Mesenchymal stem cell (in vitro differentiated cells and primary cell): ENCODE measurements around the gene RHOJ.

Source experiments
- DNase-seq: peaks from one replicate; pipeline ENCODE4 v3.0.0-alpha.2; 2013
- H2AFZ ChIP-seq: one replicate; pipeline ENCODE4 v1.6.1; 2013; ENCODE audit warnings: low read depth, mild to moderate bottlenecking, control low read depth, inconsistent platforms, low read length, moderate library complexity
- H2AK5ac ChIP-seq: 2 replicates; pipeline ENCODE4 v1.6.1; 2013; ENCODE audit warnings: low read length, moderate library complexity, mild to moderate bottlenecking, inconsistent platforms; ENCODE audit not compliant: severe bottlenecking
- H2BK120ac ChIP-seq: one replicate; pipeline ENCODE4 v1.6.1; 2013; ENCODE audit warnings: low read depth, mild to moderate bottlenecking, inconsistent platforms, low read length, moderate library complexity
- H2BK12ac ChIP-seq, 2 experiments: one replicate each; pipeline ENCODE4 v1.6.1; 2013; ENCODE audit warnings: inconsistent platforms in 2 of 2, low read length in 2 of 2, mild to moderate bottlenecking in 2 of 2, moderate library complexity in 2 of 2, control low read depth in 1 of 2
- H2BK15ac ChIP-seq: one replicate; pipeline ENCODE4 v1.6.1; 2013; ENCODE audit warnings: mild to moderate bottlenecking, low read depth, inconsistent platforms; ENCODE audit not compliant: poor library complexity, severe bottlenecking
- H2BK5ac ChIP-seq: 2 replicates; pipeline ENCODE4 v1.6.1; 2013; ENCODE audit warnings: low read depth, mild to moderate bottlenecking, low read length, control low read depth, inconsistent platforms; ENCODE audit not compliant: poor library complexity, severe bottlenecking
- H3K14ac ChIP-seq, 2 experiments: one replicate each; pipeline ENCODE4 v1.6.1; 2013; ENCODE audit warnings: inconsistent platforms in 2 of 2, low read length in 2 of 2, control low read depth in 1 of 2, mild to moderate bottlenecking in 1 of 2, moderate library complexity in 1 of 2
- H3K18ac ChIP-seq, 2 experiments: one replicate each; pipeline ENCODE4 v1.6.1; 2013; ENCODE audit warnings: inconsistent platforms in 2 of 2, low read length in 2 of 2, control low read depth in 1 of 2, low read depth in 1 of 2, mild to moderate bottlenecking in 1 of 2
- H3K23ac ChIP-seq, 2 experiments: one replicate each; pipeline ENCODE4 v1.6.1; 2013; ENCODE audit warnings: inconsistent platforms in 2 of 2, low read length in 2 of 2, mild to moderate bottlenecking in 2 of 2, moderate library complexity in 2 of 2, control low read depth in 1 of 2
- H3K27ac ChIP-seq: 2 replicates; pipeline ENCODE4 v1.5.1; 2013; ENCODE audit warnings: mild to moderate bottlenecking, moderate library complexity, low read length, control low read depth, inconsistent platforms; ENCODE audit not compliant: poor library complexity, severe bottlenecking
- H3K27me3 ChIP-seq, 2 experiments: 2 replicates each; pipeline versions ENCODE4 v1.6.1 to v1.7.0; 2013; ENCODE audit warnings: low read length in 2 of 2, mild to moderate bottlenecking in 2 of 2, moderate library complexity in 2 of 2, control low read depth in 1 of 2, inconsistent platforms in 1 of 2; ENCODE audit not compliant: control insufficient read depth in 1 of 2, insufficient read depth in 1 of 2
- H3K36me3 ChIP-seq, 2 experiments: 2 replicates each; pipeline versions ENCODE4 v1.6.1 to v1.7.0; 2013; ENCODE audit warnings: low read length in 2 of 2, control low read depth in 1 of 2, inconsistent platforms in 1 of 2, low read depth in 1 of 2, mild to moderate bottlenecking in 1 of 2; ENCODE audit not compliant: insufficient read depth in 2 of 2, control insufficient read depth in 1 of 2
- H3K4ac ChIP-seq, 2 experiments: one replicate each; pipeline ENCODE4 v1.6.1; 2013; ENCODE audit warnings: inconsistent platforms in 2 of 2, low read length in 2 of 2, mild to moderate bottlenecking in 2 of 2, moderate library complexity in 2 of 2, control low read depth in 1 of 2, low read depth in 1 of 2
- H3K4me1 ChIP-seq: 2 replicates; pipeline ENCODE4 v1.6.1; 2013; ENCODE audit warnings: low read depth, low read length, control low read depth; ENCODE audit not compliant: control insufficient read depth, insufficient read depth
- H3K4me2 ChIP-seq: 2 replicates; pipeline ENCODE4 v1.6.1; 2013; ENCODE audit warnings: low read length, mild to moderate bottlenecking, inconsistent platforms; ENCODE audit not compliant: poor library complexity, severe bottlenecking
- H3K4me3 ChIP-seq, 2 experiments: 2 replicates each; pipeline versions ENCODE4 v1.5.1 to v1.7.0; 2013; ENCODE audit warnings: low read length in 2 of 2, mild to moderate bottlenecking in 2 of 2, control low read depth in 1 of 2, low read depth in 1 of 2; ENCODE audit not compliant: insufficient read depth in 1 of 2
- H3K79me1 ChIP-seq: replicated peaks from 2 replicates; pipeline ENCODE4 v1.6.1; 2013; ENCODE audit warnings: mild to moderate bottlenecking, control low read depth, low read length, inconsistent platforms; ENCODE audit not compliant: poor library complexity, severe bottlenecking
- H3K9ac ChIP-seq: 2 replicates; pipeline ENCODE4 v1.7.0; 2013; ENCODE audit warnings: mild to moderate bottlenecking, low read length, moderate library complexity
- H3K9me3 ChIP-seq: 2 replicates; pipeline ENCODE4 v1.7.0; 2013; ENCODE audit warnings: mild to moderate bottlenecking, low read length; ENCODE audit not compliant: control insufficient read depth
- H4K8ac ChIP-seq: one replicate; pipeline ENCODE4 v1.6.1; 2013; ENCODE audit warnings: inconsistent platforms, mild to moderate bottlenecking, low read length, moderate library complexity
- H4K91ac ChIP-seq: one replicate; pipeline ENCODE4 v1.6.1; 2013; ENCODE audit warnings: mild to moderate bottlenecking, low read length, inconsistent platforms
- WGBS: methylation state at CpG from one replicate; pipeline ENCODE4 v1.1.7; 2013; ENCODE audit warnings: mixed read lengths; 5-methylcytosine and 5-hydroxymethylcytosine counted together

Gene RHOJ

GRCh38 chr14:63286071-63286470 lies 81.8 kb downstream of the RHOJ start:
- Histone ChIP-seq H4K91ac (no peak overlapping the region), H3K4me1 (no peaks in the 10 kb centered on the region), H3K4me3 (no peak overlapping the region), H2BK12ac (no peak overlapping the region), H2AK5ac (no peak overlapping the region), H2BK5ac (no peak overlapping the region), H3K79me1 (no peaks in the 10 kb centered on the region), H2AFZ (no peak overlapping the region), H3K4me2 (no peak overlapping the region), H4K8ac (no peak overlapping the region), H2BK15ac (no peak overlapping the region), H3K27me3 (no peaks in the 10 kb centered on the region), H3K9ac (no peak overlapping the region), H3K27ac (no peak overlapping the region), H2BK120ac (no peak overlapping the region), H3K4ac (no peak overlapping the region), H3K23ac (no peak overlapping the region), H3K14ac (no peak overlapping the region), H3K9me3 (no peaks in the 10 kb centered on the region), H3K18ac (no peak overlapping the region), H3K36me3 (peaks cover 9 to 30% of the 10 kb centered on the region in 2 experiments)
- WGBS, result 72% methylated on average over 2 of the region's 2 CpGs
- no peak for DNase-seq

- peak; percentile 29 for DNase-seq
- H3K79me1 ChIP-seq, result no peaks in the 10 kb centered on the region
- no peak overlapping the region for H2BK120ac ChIP-seq
- H3K36me3 ChIP-seq, result peaks cover 15 to 37% of the 10 kb centered on the region in 2 experiments
- no peak overlapping the region for H2AK5ac ChIP-seq
- no peak overlapping the region for H3K14ac ChIP-seq
- H3K23ac ChIP-seq, result no peak overlapping the region
- H4K8ac ChIP-seq, result no peak overlapping the region
- WGBS, result 81% methylated on average over 6 of the region's 6 CpGs
- H2BK12ac ChIP-seq, result no peak overlapping the region
- no peaks in the 10 kb centered on the region for H3K9me3 ChIP-seq
- no peak overlapping the region for H3K4ac ChIP-seq
- H4K91ac ChIP-seq, result no peak overlapping the region
- H2AFZ ChIP-seq, result no peak overlapping the region
- no peak overlapping the region for H2BK5ac ChIP-seq
- H3K18ac ChIP-seq, result no peak overlapping the region
- no peak overlapping the region for H3K9ac ChIP-seq
- no peak overlapping the region for H3K4me3 ChIP-seq
- H3K27me3 ChIP-seq, result no peaks in the 10 kb centered on the region
- no peaks in the 10 kb centered on the region for H3K4me1 ChIP-seq
- H3K4me2 ChIP-seq, result no peak overlapping the region
- H3K27ac ChIP-seq, result no peak overlapping the region
- no peak overlapping the region for H2BK15ac ChIP-seq
These were observed 83.6 kb downstream of the RHOJ start for GRCh38 chr14:63287666-63288483.

GRCh38 chr14:63288853-63289252 lies 84.6 kb downstream of the RHOJ start:
- H3K4me2 ChIP-seq, result no peak overlapping the region

GRCh38 chr14:63290741-63291430 lies 86.6 kb downstream of the RHOJ start:
- Histone ChIP-seq H3K4me2 (no peak overlapping the region), H3K9me3 (no peaks in the 10 kb centered on the region), H3K9ac (peak overlapping the region; percentile 45), H3K18ac (no peak overlapping the region), H3K23ac (no peak overlapping the region), H4K91ac (peak overlapping the region; percentile 68), H2AFZ (no peak overlapping the region), H3K79me1 (no peaks in the 10 kb centered on the region), H3K36me3 (peaks cover 14 to 28% of the 10 kb centered on the region in 2 experiments), H2BK15ac (no peak overlapping the region), H3K4me3 (peak overlapping the region in 1 of 2 experiments; percentile 12), H3K4ac (no peak overlapping the region), H2BK5ac (no peak overlapping the region), H2BK12ac (no peak overlapping the region), H3K4me1 (no peaks in the 10 kb centered on the region), H2AK5ac (no peak overlapping the region), H4K8ac (peak overlapping the region; percentile 37), H3K14ac (peak overlapping the region in 1 of 2 experiments; percentile 68), H3K27me3 (no peaks in the 10 kb centered on the region), H3K27ac (no peak overlapping the region), H2BK120ac (no peak overlapping the region)
- peak; percentile 29 for DNase-seq
- WGBS, result 86% methylated on average over 12 of the region's 12 CpGs

More at GRCh38 chr14:63288853-63289252, 84.6 kb downstream of the RHOJ start:
- Histone ChIP-seq H3K4me1 (no peaks in the 10 kb centered on the region), H2BK12ac (no peak overlapping the region), H3K4me3 (no peak overlapping the region), H2AK5ac (no peak overlapping the region), H2BK5ac (no peak overlapping the region), H2BK120ac (no peak overlapping the region), H2BK15ac (no peak overlapping the region), H4K91ac (no peak overlapping the region), H3K79me1 (no peaks in the 10 kb centered on the region), H3K9ac (no peak overlapping the region), H3K14ac (no peak overlapping the region), H4K8ac (no peak overlapping the region), H3K36me3 (peaks cover 15 to 41% of the 10 kb centered on the region in 2 experiments), H3K18ac (no peak overlapping the region), H3K4ac (no peak overlapping the region), H2AFZ (no peak overlapping the region), H3K27ac (no peak overlapping the region), H3K9me3 (no peaks in the 10 kb centered on the region), H3K27me3 (no peaks in the 10 kb centered on the region), H3K23ac (no peak overlapping the region)
- WGBS, result 90% methylated on average over 1 of the region's 1 CpG
- no peak for DNase-seq
